ENCODE results near the gene RFX4.

RFX4 gene

DNA sequence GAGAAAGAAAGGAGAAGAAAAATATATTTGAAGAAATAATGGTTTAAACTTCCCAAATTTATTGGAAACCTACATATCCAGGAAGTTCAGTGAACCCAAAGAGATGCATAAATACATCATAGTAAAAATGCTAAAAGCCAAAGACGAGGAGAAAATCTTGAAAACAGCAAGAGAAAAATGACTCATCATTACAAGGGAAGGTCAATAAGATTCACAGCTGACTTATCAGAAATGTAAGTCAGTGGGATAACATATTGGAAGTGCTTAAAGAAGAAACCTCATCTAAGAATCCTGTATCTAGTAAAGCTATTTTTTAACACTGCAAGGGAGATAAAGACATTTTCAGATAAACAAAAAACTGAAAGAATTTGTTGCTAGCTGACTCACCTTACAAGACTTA lies 211.6 kb downstream of the RFX4 start:
- peaks cover 52% of the 10 kb centered on the region for H3K36me3 ChIP-seq (ENCODE audit: insufficient read depth, low read length)
- TF ChIP-seq EZH2 (IDR thresholded peaks at IDR 0.05) (no peak), FOXP2 (optimal IDR thresholded peaks at IDR 0.05; ENCODE audit: control extremely low read depth, extremely low read length, insufficient read depth) (no peak), POLR2AphosphoS5 (IDR thresholded peaks at IDR 0.05; ENCODE audit: borderline replicate concordance, low read depth, low read length) (no peak)
- H3K4me3 ChIP-seq: no peak overlapping the region
- no peak overlapping the region for H3K27ac ChIP-seq
- DNase-seq (ENCODE audit: low read depth, low spot score): no peak
- peaks cover 5% of the 10 kb centered on the region; the same call in 1 of the 2 replicates for H3K9me3 ChIP-seq (ENCODE audit: low read depth, low read length)
- H3K9ac ChIP-seq (ENCODE audit: insufficient read length): no peak overlapping the region

GRCh38 chr12:106801167-106801708 lies 218.4 kb downstream of the RFX4 start:
- Histone ChIP-seq H3K4me3 (no peak overlapping the region), H3K27ac (no peak overlapping the region), H3K9ac (ENCODE audit: insufficient read length) (no peak overlapping the region), H3K9me3 (ENCODE audit: low read depth, low read length) (no peaks in the 10 kb centered on the region), H3K36me3 (ENCODE audit: insufficient read depth, low read length) (peaks cover 9% of the 10 kb centered on the region)
- TF ChIP-seq EZH2 (IDR thresholded peaks at IDR 0.05): no peak
- DNase-seq (ENCODE audit: low read depth, low spot score): no peak

DNA sequence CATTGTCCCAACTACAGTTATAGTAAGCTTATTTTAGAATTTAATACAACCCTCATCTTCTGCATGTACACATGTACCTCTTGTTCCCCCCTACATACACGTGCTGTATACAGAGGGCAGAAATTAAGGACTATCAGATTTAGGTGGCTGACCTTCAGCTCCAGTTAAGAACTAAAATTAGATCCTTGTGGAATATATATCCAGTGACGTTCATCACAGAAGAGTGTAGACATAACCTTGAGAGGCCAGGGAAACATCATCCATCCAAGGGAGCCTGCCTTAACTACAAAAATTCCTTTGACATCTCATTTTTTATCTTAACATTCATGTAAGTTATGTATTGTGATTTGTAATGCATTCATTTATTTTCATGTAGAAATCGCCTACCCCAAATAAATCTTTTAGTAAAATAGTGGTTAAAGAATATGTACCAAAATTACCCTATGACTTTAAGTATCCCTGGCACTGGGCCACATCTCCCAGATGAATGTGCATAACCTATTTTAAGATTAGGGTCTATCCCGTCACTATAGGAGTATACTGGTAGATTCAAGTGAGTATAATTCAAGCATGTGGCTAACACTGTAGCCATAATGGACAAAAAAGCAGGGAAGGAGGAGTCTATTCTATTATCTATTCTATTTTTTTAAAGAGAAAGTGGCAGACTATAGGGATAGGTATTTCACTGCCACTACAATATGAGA lies 219.2 kb downstream of the RFX4 start:
- no peak overlapping the region for H3K27ac ChIP-seq
- no peak for TF ChIP-seq FOXP2 (optimal IDR thresholded peaks at IDR 0.05; ENCODE audit: control extremely low read depth, extremely low read length, insufficient read depth)
- no peak for TF ChIP-seq POLR2AphosphoS5 (IDR thresholded peaks at IDR 0.05; ENCODE audit: borderline replicate concordance, low read depth, low read length)
- TF ChIP-seq EZH2 (IDR thresholded peaks at IDR 0.05): no peak
- H3K9ac ChIP-seq (ENCODE audit: insufficient read length): no peak overlapping the region
- no peak for DNase-seq (ENCODE audit: low read depth, low spot score)
- peaks cover 9% of the 10 kb centered on the region for H3K36me3 ChIP-seq (ENCODE audit: insufficient read depth, low read length)
- H3K9me3 ChIP-seq (ENCODE audit: low read depth, low read length): no peaks in the 10 kb centered on the region
- H3K4me3 ChIP-seq: no peak overlapping the region

DNA sequence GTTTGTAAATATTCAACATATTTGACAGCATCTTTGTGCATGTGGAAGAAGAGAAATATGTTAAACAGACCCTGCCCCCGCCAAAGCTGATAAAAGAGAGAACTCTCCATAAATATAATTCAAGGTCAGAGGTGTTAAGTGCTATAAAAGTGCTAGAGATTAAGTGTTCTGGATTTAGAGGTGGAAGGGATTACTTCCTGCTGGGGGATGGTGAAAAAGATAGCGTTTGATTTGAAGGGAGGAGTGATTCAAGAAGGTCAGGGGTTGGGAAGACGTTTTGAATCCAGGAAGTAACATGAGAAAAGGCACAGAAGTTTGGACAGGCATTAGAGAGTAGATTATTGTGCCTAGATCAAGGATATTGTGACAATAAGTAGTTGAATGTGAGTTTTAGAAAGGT lies 221.9 kb downstream of the RFX4 start:
- H3K36me3 ChIP-seq (ENCODE audit: insufficient read depth, low read length): peaks cover 9% of the 10 kb centered on the region

More for the DNA sequence above, 221.9 kb downstream of the RFX4 start:
- Histone ChIP-seq H3K9me3 (ENCODE audit: low read depth, low read length) (no peaks in the 10 kb centered on the region), H3K9ac (ENCODE audit: insufficient read length) (no peak overlapping the region), H3K27ac (no peak overlapping the region), H3K4me3 (no peak overlapping the region)
- DNase-seq (ENCODE audit: low read depth, low spot score): no peak
- TF ChIP-seq FOXP2 (optimal IDR thresholded peaks at IDR 0.05; ENCODE audit: control extremely low read depth, extremely low read length, insufficient read depth): no peak
- TF ChIP-seq POLR2AphosphoS5 (IDR thresholded peaks at IDR 0.05; ENCODE audit: borderline replicate concordance, low read depth, low read length): no peak

All from SK-N-MC (cell line).